GM21825 (cell line): Measurements from ENCODE around the gene OR51V1.

ENCODE experiments used
- ATAC-seq: cut with Tn5 transposase; IDR thresholded peaks from one replicate; pipeline ENCODE4 v1.9.1; 2021; ENCODE audit warnings: mild to moderate bottlenecking, moderate library complexity; ENCODE audit not compliant: unreplicated experiment

Gene OR51V1

GRCh38 chr11:5231111-5231510 lies 30.6 kb upstream of the OR51V1 start:
- ATAC-seq: no peak

- no peak for ATAC-seq
Observed at GRCh38 chr11:5230266-5230665, 29.8 kb upstream of the OR51V1 start.

GRCh38 chr11:5229796-5230195 lies 29.3 kb upstream of the OR51V1 start:
- ATAC-seq: no peak

GRCh38 chr11:5229356-5229755 lies 28.9 kb upstream of the OR51V1 start:
- no peak for ATAC-seq

GRCh38 chr11:5228124-5228523 lies 27.6 kb upstream of the OR51V1 start:
- no peak for ATAC-seq

- no peak for ATAC-seq
Observed at GRCh38 chr11:5227681-5228080, 27.2 kb upstream of the OR51V1 start.

GRCh38 chr11:5226732-5227310 lies 26.3 kb upstream of the OR51V1 start, which contains the start of gene HBB:
TSS of gene HBB (minus strand) at chr11:5227071. CDS start at chr11:5227021, 50 bp downstream.
- ATAC-seq: no peak

- ATAC-seq: no peak
Observed at GRCh38 chr11:5225480-5225871, 25.0 kb upstream of the OR51V1 start.

- no peak for ATAC-seq
Observed at GRCh38 chr11:5224538-5225479, 24.3 kb upstream of the OR51V1 start.

GRCh38 chr11:5223686-5224085 lies 23.2 kb upstream of the OR51V1 start:
- no peak for ATAC-seq

- ATAC-seq: no peak
Observed at GRCh38 chr11:5223146-5223545, 22.7 kb upstream of the OR51V1 start.

GRCh38 chr11:5210376-5210885 lies 9.9 kb upstream of the OR51V1 start:
- no peak for ATAC-seq

- ATAC-seq: peak; percentile 76
Observed at GRCh38 chr11:5204787-5205186, 4.3 kb upstream of the OR51V1 start.

GRCh38 chr11:5203366-5203765 lies 2.9 kb upstream of the OR51V1 start:
- ATAC-seq: no peak

GRCh38 chr11:5198285-5198684 lies 2.2 kb downstream of the OR51V1 start:
- ATAC-seq: no peak

- ATAC-seq: no peak
Observed at GRCh38 chr11:5197536-5197935, 2.9 kb downstream of the OR51V1 start.

GRCh38 chr11:5196731-5197130 lies 3.8 kb downstream of the OR51V1 start:
- no peak for ATAC-seq

GRCh38 chr11:5196067-5196466 lies 4.4 kb downstream of the OR51V1 start:
- ATAC-seq: no peak

- ATAC-seq: no peak
Observed at GRCh38 chr11:5192738-5193137, 7.7 kb downstream of the OR51V1 start.

GRCh38 chr11:5188201-5188600 lies 12.3 kb downstream of the OR51V1 start:
- ATAC-seq: no peak

GRCh38 chr11:5178046-5178837 lies 22.2 kb downstream of the OR51V1 start:
- ATAC-seq: no peak
